HCT116 (cell line): ENCODE results near the gene SH2B3. TPM values are rescaled to one million over a fixed set of nuclear protein-coding genes. Genes with fewer than 3 reads are reported as not detected.

Experiments used
- ATAC-seq: fragments of 200-7000 bp; cut with Tn5 transposase; 2 replicates; pipeline ENCODE4 v1.9.1; 2020; ENCODE audit warnings: mild to moderate bottlenecking, moderate library complexity
- BruUV-seq: library from RNA; stranded (reverse); fragments of 400-500 nt; replicated peaks from 2 replicates; lab custom pipeline; 2021; lab: Mats Ljungman, UMichigan
- CTCF ChIA-PET: fragments of 300-600 bp; sonication (Branson Sonifier 250); formaldehyde crosslinking; loops from one replicate; lab custom pipeline; 2021; ENCODE audit warnings: antibody characterized with exemption; lab: Charles Lee
- POLR2A ChIA-PET: fragments of 300-600, 350-600 bp; sonication (Branson Sonifier 250); formaldehyde crosslinking; loops from one replicate; lab custom pipeline; 2021; ENCODE audit warnings: antibody characterized with exemption; lab: Charles Lee
- RAD21 ChIA-PET, 2 experiments: fragments of 300-600 bp; sonication (Branson Sonifier 250); formaldehyde crosslinking; loops; one replicate each; lab custom pipeline; 2023; ENCODE audit warnings: low total read pairs in 2 of 2; ENCODE audit not compliant: uncharacterized antibody in 2 of 2, unreplicated experiment in 2 of 2, low non-redundant PET in 1 of 2; lab: Charles Lee
- DNase-seq: peaks from one replicate; pipeline ENCODE4 v3.0.0-alpha.2; 2010; ENCODE audit warnings: low read depth, low spot score
- H2AFZ ChIP-seq: fragments of 200-600 bp; shearing (Covaris generic), sonication (generic); 2 replicates; pipeline ENCODE4 v1.6.1; 2017; ENCODE audit warnings: low read depth, mixed run types, mixed read lengths, antibody characterized with exemption, low read length; ENCODE audit not compliant: poor library complexity, severe bottlenecking
- H3K27ac ChIP-seq: 2 replicates; pipeline ENCODE4 v1.5.1; 2012; ENCODE audit warnings: low read depth, low read length
- H3K27me3 ChIP-seq: fragments of 200-600 bp; sonication (generic); 2 replicates; pipeline ENCODE4 v1.6.1; 2016; ENCODE audit warnings: mixed run types, low read length, mixed read lengths; ENCODE audit not compliant: insufficient read depth
- H3K36me3 ChIP-seq, 2 experiments: fragments of 200-500 bp in 1 of 2; fragments of 200-600 bp in 1 of 2; sonication (Bioruptor generic) in 1 of 2; sonication (generic) in 1 of 2; 2 replicates each; pipeline versions ENCODE4 v1.5.1 to v1.6.1; 2014 to 2016; ENCODE audit warnings: low read length in 2 of 2, inconsistent platforms in 1 of 2, mixed read lengths in 1 of 2, mixed run types in 1 of 2; ENCODE audit not compliant: insufficient read depth in 2 of 2, control insufficient read depth in 1 of 2
- H3K4me1 ChIP-seq, 2 experiments: fragments of 200-600 bp in 1 of 2; sonication (generic) in 1 of 2; 2 replicates each; pipeline versions ENCODE4 v1.5.1 to v1.6.1; 2012 to 2017; ENCODE audit warnings: low read length in 2 of 2, inconsistent platforms in 1 of 2, mild to moderate bottlenecking in 1 of 2, mixed read lengths in 1 of 2, mixed run types in 1 of 2, moderate library complexity in 1 of 2; ENCODE audit not compliant: insufficient read depth in 2 of 2, control insufficient read depth in 1 of 2
- H3K4me2 ChIP-seq: fragments of 200-600 bp; sonication (generic); 2 replicates; pipeline ENCODE4 v1.6.1; 2017; ENCODE audit warnings: mixed run types, low read length, mixed read lengths
- H3K4me3 ChIP-seq, 2 experiments: fragments of 200-600 bp in 1 of 2; sonication (generic) in 1 of 2; replicated peaks in 1 of 2; 2 replicates each; pipeline ENCODE4 v1.5.1; 2011 to 2016; ENCODE audit warnings: low read length in 2 of 2, control low read depth in 1 of 2, low read depth in 1 of 2, mild to moderate bottlenecking in 1 of 2, mixed read lengths in 1 of 2, mixed run types in 1 of 2
- H3K79me2 ChIP-seq: fragments of 200-600 bp; sonication (generic); 2 replicates; pipeline ENCODE4 v1.6.1; 2017; ENCODE audit warnings: mild to moderate bottlenecking, mixed run types, low read length, moderate library complexity, mixed read lengths; ENCODE audit not compliant: insufficient read depth
- H3K9ac ChIP-seq: fragments of 200-600 bp; sonication (generic); 2 replicates; pipeline ENCODE4 v1.6.1; 2016; ENCODE audit warnings: low read length, mixed read lengths
- H3K9me2 ChIP-seq: fragments of 200-600 bp; sonication (generic), shearing (Covaris generic); 2 replicates; pipeline ENCODE4 v1.6.1; 2017; ENCODE audit warnings: mixed run types, mild to moderate bottlenecking, moderate library complexity; ENCODE audit not compliant: insufficient read depth
- H3K9me3 ChIP-seq, 2 experiments: fragments of 200-500 bp in 1 of 2; fragments of 200-600 bp in 1 of 2; sonication (Bioruptor generic) in 1 of 2; sonication (generic) in 1 of 2; 2 replicates each; pipeline ENCODE4 v1.6.1; 2014 to 2017; ENCODE audit warnings: low read length in 2 of 2, mixed read lengths in 2 of 2, inconsistent platforms in 1 of 2, low read depth in 1 of 2, mild to moderate bottlenecking in 1 of 2, mixed run types in 1 of 2, moderate library complexity in 1 of 2; ENCODE audit not compliant: control insufficient read depth in 1 of 2, insufficient read depth in 1 of 2
- H4K20me1 ChIP-seq: fragments of 200-600 bp; sonication (generic), shearing (Covaris generic); 2 replicates; pipeline ENCODE4 v1.6.1; 2017; ENCODE audit warnings: mixed run types, mild to moderate bottlenecking, moderate library complexity; ENCODE audit not compliant: insufficient read depth
- CBX3 ChIP-seq: IDR thresholded peaks from 2 replicates; pipeline ENCODE4 v1.6.1; 2012; ENCODE audit warnings: low read depth
- CEBPB ChIP-seq: IDR thresholded peaks from 2 replicates; pipeline ENCODE4 v1.6.1; 2012; ENCODE audit warnings: low read depth
- ELF1 ChIP-seq: IDR thresholded peaks from 2 replicates; pipeline ENCODE4 v1.6.1; 2012; ENCODE audit warnings: low read depth, borderline replicate concordance
- FOSL1 ChIP-seq: IDR thresholded peaks from 2 replicates; pipeline ENCODE4 v1.6.1; 2012; ENCODE audit warnings: low read depth
- SRF ChIP-seq: IDR thresholded peaks from 2 replicates; pipeline ENCODE4 v1.6.1; 2012; ENCODE audit warnings: low read depth
- TCF7L2 ChIP-seq: IDR thresholded peaks from 2 replicates; pipeline ENCODE4 v1.7.0; 2011; ENCODE audit warnings: borderline replicate concordance, inconsistent platforms; ENCODE audit not compliant: insufficient read depth, insufficient read length; ENCODE audit errors: extremely low read depth
- YY1 ChIP-seq: IDR thresholded peaks from 2 replicates; pipeline ENCODE4 v1.6.1; 2011; ENCODE audit warnings: low read length, low read depth, moderate library complexity, mild to moderate bottlenecking; ENCODE audit not compliant: insufficient replicate concordance; ENCODE audit errors: extremely low read depth
- ZNF274 ChIP-seq: fragments of 200-500 bp; sonication (Bioruptor generic); IDR thresholded peaks from 2 replicates; pipeline ENCODE4 v1.6.1; 2014; ENCODE audit warnings: mild to moderate bottlenecking, low read depth, low read length, inconsistent platforms
- intact Hi-C: fragments of 100-400 bp; cut with micrococcal nuclease; formaldehyde crosslinking; loops from 2 replicates; pipeline ENCODE4 v1.10.0; 2022
- total RNA-seq: library from RNA; stranded (reverse); gene quantifications from one replicate; pipeline ENCODE4 v1.2.1, GENCODE V29; 2021; ENCODE audit not compliant: unreplicated experiment
- TF ChIP-seq, protein P1 (sequence below): IDR thresholded peaks from 2 replicates; pipeline ENCODE4 v1.6.1; 2011; ENCODE audit warnings: mild to moderate bottlenecking, low read length, moderate library complexity; ENCODE audit not compliant: insufficient replicate concordance; ENCODE audit errors: extremely low read depth
- TF ChIP-seq, protein P2 (sequence below): IDR thresholded peaks from 2 replicates; pipeline ENCODE4 v1.6.1; 2012
- TF ChIP-seq, protein P3 (sequence below): IDR thresholded peaks from 2 replicates; pipeline ENCODE4 v1.6.1; 2012; ENCODE audit warnings: low read depth

SH2B3 gene
- total RNA-seq, 1 experiment from 2014 or later, result 17.3 TPM

DNA sequence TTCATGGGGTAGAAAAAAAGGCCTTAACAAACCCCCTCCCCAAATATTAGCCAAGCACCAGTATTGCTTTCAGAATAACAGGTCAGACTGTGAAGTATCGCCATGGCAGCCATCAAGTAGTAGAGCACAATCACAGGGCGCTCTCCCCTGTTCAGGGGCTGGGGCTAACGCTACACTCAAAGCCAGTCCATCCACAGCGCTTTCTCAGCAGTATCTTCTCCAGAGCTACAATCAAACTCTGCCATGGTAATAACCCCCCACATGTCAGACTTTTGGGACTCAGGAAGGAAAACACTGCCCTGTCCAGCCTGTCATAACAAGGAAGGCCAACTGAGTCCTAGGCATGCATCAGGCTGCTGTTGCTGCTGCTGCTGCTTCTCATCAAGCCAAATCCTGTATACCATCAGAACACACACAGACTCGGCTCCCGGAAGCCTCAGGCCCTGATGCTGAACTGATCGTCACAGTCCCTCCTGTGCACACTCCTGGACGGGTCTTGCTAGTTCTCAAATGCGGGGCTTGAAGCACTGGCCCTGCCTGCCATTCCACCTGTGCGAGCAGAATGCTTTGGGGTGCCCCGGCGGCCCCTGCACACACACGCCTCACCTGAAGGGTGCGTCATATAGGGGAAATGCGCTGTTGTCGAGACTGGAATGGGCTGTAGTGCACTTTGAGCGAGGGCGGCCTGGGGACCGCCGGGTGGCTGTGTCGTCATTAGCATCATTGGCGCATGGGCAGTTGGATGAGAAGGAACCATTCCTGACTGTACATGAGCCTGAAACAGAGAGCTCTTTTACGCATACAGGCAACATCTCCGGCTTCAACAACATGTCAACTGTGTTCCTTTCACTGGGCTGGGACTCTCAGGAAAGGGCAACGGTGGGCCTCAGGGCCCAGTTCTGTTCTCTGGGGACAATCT is 47.6 kb downstream of the SH2B3 start:
- ATAC-seq, result no peak
- BruUV-seq, result no TSS peak

DNA sequence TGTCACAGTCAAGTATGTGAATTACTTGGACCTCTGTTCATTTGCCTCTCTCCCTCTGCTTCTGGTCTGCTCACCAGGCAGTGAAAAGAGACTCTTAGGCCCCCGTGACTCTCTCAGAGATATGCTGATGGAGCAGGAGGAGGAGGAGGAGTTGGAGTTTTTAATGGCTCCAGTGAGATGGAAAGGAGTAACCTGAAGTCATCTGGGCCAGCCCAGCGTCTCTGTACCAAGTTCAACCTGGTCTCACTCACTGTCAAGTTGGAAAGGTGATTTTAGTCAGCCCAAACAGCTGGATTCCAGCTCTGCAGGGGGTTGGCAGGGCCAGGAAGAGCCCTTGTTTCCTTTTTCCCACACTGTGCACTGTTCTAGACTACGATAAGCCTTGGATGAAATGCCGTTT is 48.6 kb downstream of the SH2B3 start:
- no peak overlapping the region for H3K4me2 ChIP-seq
- H3K79me2 ChIP-seq, result no peaks in the 10 kb centered on the region
- no peaks in the 10 kb centered on the region for H3K9me2 ChIP-seq
- intact Hi-C loops, result no loop called here
- no peak overlapping the region for H2AFZ ChIP-seq
- ChIA-PET CTCF (no interaction called here), RAD21 (no interaction called here), POLR2A (no interaction called here)
- no TSS peak for BruUV-seq
- TF ChIP-seq CEBPB (no peak), ELF1 (no peak), FOSL1 (no peak), ZNF274 (no peak), TCF7L2 (no peak), YY1 (no peak), CBX3 (no peak), SRF (no peak)
- TF ChIP-seq, protein P1, sequence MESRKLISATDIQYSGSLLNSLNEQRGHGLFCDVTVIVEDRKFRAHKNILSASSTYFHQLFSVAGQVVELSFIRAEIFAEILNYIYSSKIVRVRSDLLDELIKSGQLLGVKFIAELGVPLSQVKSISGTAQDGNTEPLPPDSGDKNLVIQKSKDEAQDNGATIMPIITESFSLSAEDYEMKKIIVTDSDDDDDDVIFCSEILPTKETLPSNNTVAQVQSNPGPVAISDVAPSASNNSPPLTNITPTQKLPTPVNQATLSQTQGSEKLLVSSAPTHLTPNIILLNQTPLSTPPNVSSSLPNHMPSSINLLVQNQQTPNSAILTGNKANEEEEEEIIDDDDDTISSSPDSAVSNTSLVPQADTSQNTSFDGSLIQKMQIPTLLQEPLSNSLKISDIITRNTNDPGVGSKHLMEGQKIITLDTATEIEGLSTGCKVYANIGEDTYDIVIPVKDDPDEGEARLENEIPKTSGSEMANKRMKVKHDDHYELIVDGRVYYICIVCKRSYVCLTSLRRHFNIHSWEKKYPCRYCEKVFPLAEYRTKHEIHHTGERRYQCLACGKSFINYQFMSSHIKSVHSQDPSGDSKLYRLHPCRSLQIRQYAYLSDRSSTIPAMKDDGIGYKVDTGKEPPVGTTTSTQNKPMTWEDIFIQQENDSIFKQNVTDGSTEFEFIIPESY, result no peak
- TF ChIP-seq, protein P2, sequence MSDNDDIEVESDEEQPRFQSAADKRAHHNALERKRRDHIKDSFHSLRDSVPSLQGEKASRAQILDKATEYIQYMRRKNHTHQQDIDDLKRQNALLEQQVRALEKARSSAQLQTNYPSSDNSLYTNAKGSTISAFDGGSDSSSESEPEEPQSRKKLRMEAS, result no peak
- TF ChIP-seq, protein P3, sequence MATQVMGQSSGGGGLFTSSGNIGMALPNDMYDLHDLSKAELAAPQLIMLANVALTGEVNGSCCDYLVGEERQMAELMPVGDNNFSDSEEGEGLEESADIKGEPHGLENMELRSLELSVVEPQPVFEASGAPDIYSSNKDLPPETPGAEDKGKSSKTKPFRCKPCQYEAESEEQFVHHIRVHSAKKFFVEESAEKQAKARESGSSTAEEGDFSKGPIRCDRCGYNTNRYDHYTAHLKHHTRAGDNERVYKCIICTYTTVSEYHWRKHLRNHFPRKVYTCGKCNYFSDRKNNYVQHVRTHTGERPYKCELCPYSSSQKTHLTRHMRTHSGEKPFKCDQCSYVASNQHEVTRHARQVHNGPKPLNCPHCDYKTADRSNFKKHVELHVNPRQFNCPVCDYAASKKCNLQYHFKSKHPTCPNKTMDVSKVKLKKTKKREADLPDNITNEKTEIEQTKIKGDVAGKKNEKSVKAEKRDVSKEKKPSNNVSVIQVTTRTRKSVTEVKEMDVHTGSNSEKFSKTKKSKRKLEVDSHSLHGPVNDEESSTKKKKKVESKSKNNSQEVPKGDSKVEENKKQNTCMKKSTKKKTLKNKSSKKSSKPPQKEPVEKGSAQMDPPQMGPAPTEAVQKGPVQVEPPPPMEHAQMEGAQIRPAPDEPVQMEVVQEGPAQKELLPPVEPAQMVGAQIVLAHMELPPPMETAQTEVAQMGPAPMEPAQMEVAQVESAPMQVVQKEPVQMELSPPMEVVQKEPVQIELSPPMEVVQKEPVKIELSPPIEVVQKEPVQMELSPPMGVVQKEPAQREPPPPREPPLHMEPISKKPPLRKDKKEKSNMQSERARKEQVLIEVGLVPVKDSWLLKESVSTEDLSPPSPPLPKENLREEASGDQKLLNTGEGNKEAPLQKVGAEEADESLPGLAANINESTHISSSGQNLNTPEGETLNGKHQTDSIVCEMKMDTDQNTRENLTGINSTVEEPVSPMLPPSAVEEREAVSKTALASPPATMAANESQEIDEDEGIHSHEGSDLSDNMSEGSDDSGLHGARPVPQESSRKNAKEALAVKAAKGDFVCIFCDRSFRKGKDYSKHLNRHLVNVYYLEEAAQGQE, result no peak
- H3K27me3 ChIP-seq, result no peaks in the 10 kb centered on the region
- H3K9me3 ChIP-seq, result no peaks in the 10 kb centered on the region
- peaks cover 40 to 41% of the 10 kb centered on the region in 2 experiments; a peak in 3 of 4 replicates for H3K36me3 ChIP-seq
- H4K20me1 ChIP-seq, result no peaks in the 10 kb centered on the region; the same call in 1 of the 2 replicates
- no peak overlapping the region for H3K27ac ChIP-seq
- DNase-seq, result no peak
- ATAC-seq, result no peak
- H3K4me3 ChIP-seq, result no peak overlapping the region
- no peak overlapping the region for H3K9ac ChIP-seq
- no peaks in the 10 kb centered on the region for H3K4me1 ChIP-seq

More for the DNA sequence above, 47.6 kb downstream of the SH2B3 start:
- Histone ChIP-seq H3K36me3 (peaks cover 45 to 46% of the 10 kb centered on the region in 2 experiments; a peak in 3 of 4 replicates), H3K9me3 (no peaks in the 10 kb centered on the region), H3K9me2 (no peaks in the 10 kb centered on the region), H4K20me1 (no peaks in the 10 kb centered on the region; the same call in 1 of the 2 replicates), H3K4me2 (no peak overlapping the region), H3K9ac (no peak overlapping the region), H2AFZ (no peak overlapping the region), H3K27ac (no peak overlapping the region), H3K27me3 (no peaks in the 10 kb centered on the region), H3K4me1 (no peaks in the 10 kb centered on the region), H3K4me3 (no peak overlapping the region), H3K79me2 (no peaks in the 10 kb centered on the region)
- intact Hi-C loops, result no loop called here
- POLR2A ChIA-PET, result interaction anchor here (1.8 kb wide), 1 partner anchor 56 kb away, joined by 8 read pairs; no protein-coding TSS in a partner anchor
- no peak for TF ChIP-seq ZNF274
- DNase-seq, result no peak
- CTCF ChIA-PET, result interaction anchor here (4.2 kb wide), 1 partner anchor 55 kb away, joined by 94 read pairs; no protein-coding TSS in a partner anchor
- RAD21 ChIA-PET, result no interaction called here
